ENCODE results near the gene HNRNPA1. TPM values are rescaled to one million over a fixed set of nuclear protein-coding genes. Genes with fewer than 3 reads are reported as not detected.

The HNRNPA1 gene
- total and polyA plus RNA-seq, 2 donors (not counting 1 experiment from before 2014, with no cell fraction given), result 631 to 1,040 TPM

DNA sequence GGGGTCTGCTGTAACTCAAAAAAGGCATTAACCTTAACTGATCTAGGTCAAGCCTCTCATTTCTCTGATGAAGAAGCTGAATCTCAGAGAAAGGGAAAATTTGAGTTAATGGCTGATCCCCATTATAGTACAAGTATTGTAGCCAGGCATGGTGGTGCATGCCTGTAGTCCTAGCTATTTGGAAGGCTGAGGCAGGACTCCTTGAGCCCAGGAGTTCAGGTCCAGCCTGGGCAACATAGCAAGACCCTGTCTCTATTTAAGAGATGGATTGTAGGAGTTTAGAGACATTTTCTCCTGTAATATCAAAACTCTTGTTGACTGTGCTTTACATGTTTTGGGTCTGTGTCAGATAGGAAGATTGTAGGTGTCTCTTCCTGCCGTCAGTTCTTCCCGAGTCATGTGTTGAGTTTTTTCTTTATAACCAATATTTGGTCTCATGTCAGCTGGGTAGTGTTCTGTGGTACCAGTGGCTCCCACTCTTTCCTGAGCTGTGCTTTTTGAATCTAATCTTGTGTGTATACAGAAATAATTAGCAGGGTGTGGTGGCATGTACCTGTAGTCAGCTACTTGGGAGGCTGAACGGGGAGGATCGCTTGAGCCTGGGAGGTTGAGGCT is 53.0 kb downstream of the HNRNPA1 start:
- Histone ChIP-seq H3K4me2 (replicated peaks; ENCODE audit: low read depth, low read length, poor library complexity, severe bottlenecking) (no peak overlapping the region), H3K4me1 (ENCODE audit: control insufficient read depth in 2 of 2, insufficient read depth in 2 of 2, low read length in 2 of 2) (peaks cover 4 to 5% of the 10 kb centered on the region in 2 donors), H4K20me1 (ENCODE audit: control insufficient read depth, insufficient read depth, low read length, poor library complexity, severe bottlenecking) (peaks cover 26% of the 10 kb centered on the region), H3K9me3 (ENCODE audit: control extremely low read depth in 1 of 3, control insufficient read depth in 2 of 3, insufficient read depth in 1 of 3, low read length in 2 of 3) (no peaks in the 10 kb centered on the region), H2AFZ (ENCODE audit: insufficient read depth, low read depth, low read length, poor library complexity, severe bottlenecking) (no peak overlapping the region), H3K79me2 (ENCODE audit: control insufficient read depth, insufficient read depth, low read length) (peaks cover 93% of the 10 kb centered on the region), H3K9ac (ENCODE audit: low read length) (no peak overlapping the region), H3K27me3 (replicated peaks in 1 of 4; ENCODE audit: control extremely low read depth in 1 of 4, control insufficient read depth in 3 of 4, insufficient read depth in 4 of 4, low read length in 3 of 4) (no peaks in the 10 kb centered on the region), H3K4me3 (ENCODE audit: control extremely low read depth in 1 of 5, extremely low read depth in 1 of 5, insufficient read depth in 1 of 5, low read depth in 2 of 5, low read length in 4 of 5) (no peak overlapping the region), H3K27ac (ENCODE audit: low read length in 2 of 2) (no peak overlapping the region), H3K36me3 (replicated peaks in 1 of 2; ENCODE audit: control extremely low read depth in 1 of 2, control insufficient read depth in 1 of 2, extremely low read depth in 1 of 2, insufficient read depth in 2 of 2, low read length in 1 of 2) (peaks cover under 1 to 20% of the 10 kb centered on the region in 2 experiments)
- DNase-seq (no peak), ATAC-seq (ENCODE audit: low read depth) (no peak)
- intact Hi-C loops (cut with micrococcal nuclease), result no loop called here
- TF ChIP-seq CTCF (IDR thresholded peaks at IDR 0.05) (no peak), EZH2 (IDR thresholded peaks at IDR 0.05; ENCODE audit: borderline replicate concordance, insufficient read depth, low read depth, low read length, poor library complexity, severe bottlenecking) (no peak)
- no peaks in the 10 kb centered on the region for H3K9me3 Mint-ChIP-seq (ENCODE audit: insufficient read depth)
- H3K4me1 Mint-ChIP-seq, result peaks cover 32% of the 10 kb centered on the region
- no peak overlapping the region for H3K4me3 Mint-ChIP-seq
- ChIA-PET POLR2A (no interaction called here), CTCF (interaction anchor here (0.6 to 5.4 kb wide), 6 partner anchors 9 to 66 kb away, joined by 3 to 44 read pairs (median 4); partner anchors contain the start of gene COPZ1)
- WGBS (ENCODE audit: insufficient coverage), result 100% methylated on average over 1 of the region's 4 CpGs
- no peaks in the 10 kb centered on the region for H3K27me3 Mint-ChIP-seq
- H3K27ac Mint-ChIP-seq, result no peak overlapping the region

Small RNAs within 50 kb of the gene (small RNA-seq; reads per million reads assigned to genes)
- gene RN7SL390P (ENCODE audit: insufficient read length, low read depth, low replicate concordance) (not detected), gene RNU6-950P (ENCODE audit: insufficient read length, low read depth, low replicate concordance) (not detected)

Other genes starting within 250 kb of the HNRNPA1 start
- not detected in 2 replicates for gene HOXC5, start 247.7 kb upstream of the HNRNPA1 start, total RNA-seq
- not detected in 2 replicates for gene HOXC5, start 247.7 kb upstream of the HNRNPA1 start, polyA plus RNA-seq
- gene HOXC4, start 226.9 kb upstream of the HNRNPA1 start, total RNA-seq, result 6.4 and 6.5 TPM in 2 replicates
- 1.0 and 4.3 TPM in 2 replicates for gene HOXC4, start 226.9 kb upstream of the HNRNPA1 start, polyA plus RNA-seq
- gene SMUG1, start 91.7 kb upstream of the HNRNPA1 start, total RNA-seq, result 37.5 and 42.3 TPM in 2 replicates
- gene SMUG1, start 91.7 kb upstream of the HNRNPA1 start, polyA plus RNA-seq, result 25.0 and 31.9 TPM in 2 replicates
- 64.8 and 66.2 TPM in 2 replicates for gene CBX5, start 604 bp upstream of the HNRNPA1 start, total RNA-seq
- 10.5 and 13.6 TPM in 2 replicates for gene CBX5, start 604 bp upstream of the HNRNPA1 start, polyA plus RNA-seq
- not detected in 2 replicates for gene NFE2, start 20.3 kb downstream of the HNRNPA1 start, total RNA-seq
- gene NFE2, start 20.3 kb downstream of the HNRNPA1 start, polyA plus RNA-seq, result 0.60 and 0.76 TPM in 2 replicates
- 72.1 and 78.2 TPM in 2 replicates for gene COPZ1, start 44.4 kb downstream of the HNRNPA1 start, total RNA-seq
- 43.1 and 54.9 TPM in 2 replicates for gene COPZ1, start 44.4 kb downstream of the HNRNPA1 start, polyA plus RNA-seq
- not detected in 2 replicates for gene GPR84, start 83.8 kb downstream of the HNRNPA1 start, total RNA-seq
- gene GPR84, start 83.8 kb downstream of the HNRNPA1 start, polyA plus RNA-seq, result 0.16 and 0.46 TPM in 2 replicates
- gene ZNF385A, start 104.0 kb downstream of the HNRNPA1 start, total RNA-seq, result 5.1 and 5.3 TPM in 2 replicates
- gene ZNF385A, start 104.0 kb downstream of the HNRNPA1 start, polyA plus RNA-seq, result 4.9 and 6.6 TPM in 2 replicates
- gene ITGA5, start 138.5 kb downstream of the HNRNPA1 start, total RNA-seq, result 6.1 and 6.7 TPM in 2 replicates
- gene ITGA5, start 138.5 kb downstream of the HNRNPA1 start, polyA plus RNA-seq, result 3.6 and 5.8 TPM in 2 replicates
- 2.6 and 3.9 TPM in 2 replicates for gene GTSF1, start 192.9 kb downstream of the HNRNPA1 start, total RNA-seq
- gene GTSF1, start 192.9 kb downstream of the HNRNPA1 start, polyA plus RNA-seq, result 4.1 and 6.4 TPM in 2 replicates
- gene NCKAP1L, start 217.0 kb downstream of the HNRNPA1 start, total RNA-seq, result 198 and 206 TPM in 2 replicates
- 76.0 and 85.9 TPM in 2 replicates for gene NCKAP1L, start 217.0 kb downstream of the HNRNPA1 start, polyA plus RNA-seq